Activated B cell treated with CpG ODN at 0.5 μM for 24 hours (primary cell): Measurements from ENCODE around the gene SMU1. TPM values are rescaled to one million over a fixed set of nuclear protein-coding genes. Genes with fewer than 3 reads are reported as not detected.

Source experiments
- ATAC-seq: fragments of 200-7000 bp; cut with Tn5 transposase; one replicate; pipeline ENCODE4 v1.10.0; 2021; ENCODE audit warnings: low read depth, mild to moderate bottlenecking, moderate library complexity
- CTCF ChIA-PET: fragments of 350-600 bp; sonication (Branson Sonifier 250); formaldehyde crosslinking; loops from one replicate; lab custom pipeline; 2021; ENCODE audit warnings: antibody characterized with exemption; lab: Charles Lee
- POLR2A ChIA-PET: fragments of 350-600 bp; sonication (Branson Sonifier 250); formaldehyde crosslinking; loops from one replicate; lab custom pipeline; 2021; ENCODE audit warnings: antibody characterized with exemption; lab: Charles Lee
- DNase-seq: peaks from one replicate; pipeline ENCODE4 v3.0.0; 2022
- H3K27ac Mint-ChIP-seq: one replicate; pipeline ENCODE4 v1.8.0; 2020; ENCODE audit warnings: mixed read lengths
- H3K27me3 Mint-ChIP-seq: one replicate; pipeline ENCODE4 v1.8.0; 2021; ENCODE audit warnings: mixed read lengths
- H3K36me3 Mint-ChIP-seq: one replicate; pipeline ENCODE4 v1.8.0; 2021; ENCODE audit warnings: low read depth, mixed read lengths
- H3K4me1 Mint-ChIP-seq: one replicate; pipeline ENCODE4 v1.8.0; 2021; ENCODE audit warnings: mixed read lengths
- H3K4me3 Mint-ChIP-seq: one replicate; pipeline ENCODE4 v1.8.0; 2020; ENCODE audit warnings: mild to moderate bottlenecking, mixed read lengths
- H3K9me3 Mint-ChIP-seq: one replicate; pipeline ENCODE4 v1.8.0; 2020; ENCODE audit warnings: mixed read lengths
- CTCF ChIP-seq: fragments of 200-600 bp; IDR thresholded peaks from one replicate; pipeline ENCODE4 v1.8.0; 2022; ENCODE audit warnings: antibody characterized with exemption, mild to moderate bottlenecking
- intact Hi-C: fragments of 100-400 bp; cut with micrococcal nuclease; formaldehyde crosslinking; loops from one replicate; pipeline ENCODE4 v1.15.1; 2024
- total RNA-seq: library from RNA; stranded (reverse); gene quantifications from 2 replicates; pipeline ENCODE4 v1.2.3, GENCODE V29; 2022

SMU1 gene
- total RNA-seq, 1 donor from 2014 or later = 28.1 TPM

- Mint-ChIP-seq H3K4me3 (no peak overlapping the region), H3K9me3 (no peaks in the 10 kb centered on the region), H3K4me1 (peaks cover 7% of the 10 kb centered on the region), H3K27ac (no peak overlapping the region), H3K36me3 (peaks cover 75% of the 10 kb centered on the region), H3K27me3 (no peaks in the 10 kb centered on the region)
- POLR2A ChIA-PET = no interaction called here
- CTCF ChIA-PET = no interaction called here
- intact Hi-C loops = no loop called here
- TF ChIP-seq CTCF = no peak
- ATAC-seq = no peak
- no peak for DNase-seq
Observed at GRCh38 chr9:32992595-32993238, 83.8 kb downstream of the SMU1 start.

- no peak for ATAC-seq
- Mint-ChIP-seq H3K4me1 (peaks cover 3% of the 10 kb centered on the region), H3K36me3 (peaks cover 75% of the 10 kb centered on the region), H3K27me3 (no peaks in the 10 kb centered on the region), H3K9me3 (no peaks in the 10 kb centered on the region), H3K27ac (no peak overlapping the region), H3K4me3 (no peak overlapping the region)
- no peak for TF ChIP-seq CTCF
- ChIA-PET POLR2A (no interaction called here), CTCF (no interaction called here)
- intact Hi-C loops = no loop called here
- no peak for DNase-seq
Observed at GRCh38 chr9:32991897-32992594, 84.4 kb downstream of the SMU1 start.

Other genes with a start within 250 kb of the SMU1 start
- 27.4 and 29.7 TPM in 2 replicates for gene APTX, start 75.0 kb downstream of the SMU1 start, total RNA-seq
- gene DNAJA1, start 51.4 kb downstream of the SMU1 start, total RNA-seq = 107 and 117 TPM in 2 replicates
- 111 and 118 TPM in 2 replicates for gene B4GALT1, start 90.7 kb upstream of the SMU1 start, total RNA-seq
- not detected in 2 replicates for gene SPINK4, start 163.5 kb upstream of the SMU1 start, total RNA-seq
- gene BAG1, start 188.0 kb upstream of the SMU1 start, total RNA-seq = 58.3 and 58.9 TPM in 2 replicates
- gene CHMP5, start 188.4 kb upstream of the SMU1 start, total RNA-seq = 27.4 and 28.1 TPM in 2 replicates
- 51.0 and 57.2 TPM in 2 replicates for gene NFX1, start 213.8 kb upstream of the SMU1 start, total RNA-seq